HG03342 (cell line): ENCODE measurements around the gene TRMT61B.
A peak's percentile ranks its signal among the peaks of the same experiment; 100 is the strongest.

ENCODE experiments used
- ATAC-seq: cut with Tn5 transposase; IDR thresholded peaks from one replicate; pipeline ENCODE4 v1.9.1; 2021; ENCODE audit warnings: mild to moderate bottlenecking, moderate library complexity; ENCODE audit not compliant: unreplicated experiment

TRMT61B gene

GRCh38 chr2:28870146-28870891 is at the start of gene TRMT61B:
TSS of gene TRMT61B (minus strand) at chr2:28870309. CDS start at chr2:28870277, 32 bp downstream.
- ATAC-seq: peak; percentile 93

- no peak for ATAC-seq
Observed at GRCh38 chr2:28915939-28916338, 45.8 kb upstream of the TRMT61B start.

- no peak for ATAC-seq
Observed at GRCh38 chr2:28909655-28910353, 39.7 kb upstream of the TRMT61B start.

- ATAC-seq: no peak
Observed at GRCh38 chr2:28908172-28908571, 38.1 kb upstream of the TRMT61B start.

- no peak for ATAC-seq
Observed at GRCh38 chr2:28906821-28907220, 36.7 kb upstream of the TRMT61B start.

- no peak for ATAC-seq
Observed at GRCh38 chr2:28906376-28906775, 36.3 kb upstream of the TRMT61B start.

GRCh38 chr2:28905533-28905932 is 35.4 kb upstream of the TRMT61B start:
- ATAC-seq: no peak

GRCh38 chr2:28904802-28905457 is 34.8 kb upstream of the TRMT61B start:
- ATAC-seq: no peak

- ATAC-seq: no peak
Observed at GRCh38 chr2:28904295-28904694, 34.2 kb upstream of the TRMT61B start.

- ATAC-seq: no peak
Observed at GRCh38 chr2:28902584-28902983, 32.5 kb upstream of the TRMT61B start.

- no peak for ATAC-seq
Observed at GRCh38 chr2:28901841-28902240, 31.7 kb upstream of the TRMT61B start.

- ATAC-seq: no peak
Observed at GRCh38 chr2:28901202-28901601, 31.1 kb upstream of the TRMT61B start.

- no peak for ATAC-seq
Observed at GRCh38 chr2:28898048-28898447, 27.9 kb upstream of the TRMT61B start.

- ATAC-seq: no peak
Observed at GRCh38 chr2:28896906-28897305, 26.8 kb upstream of the TRMT61B start.

GRCh38 chr2:28895189-28895893 is 25.2 kb upstream of the TRMT61B start:
- peak; percentile 28 for ATAC-seq

- ATAC-seq: peak; percentile 86
Observed at GRCh38 chr2:28894470-28895188, 24.5 kb upstream of the TRMT61B start, which contains the start of gene WDR43. TSS of gene WDR43 (plus strand) at chr2:28894667. CDS start at chr2:28894699, 32 bp downstream.

- no peak for ATAC-seq
Observed at GRCh38 chr2:28893488-28893887, 23.4 kb upstream of the TRMT61B start.

GRCh38 chr2:28880193-28880592 is 10.1 kb upstream of the TRMT61B start:
- no peak for ATAC-seq

GRCh38 chr2:28871620-28872019 is 1.5 kb upstream of the TRMT61B start:
- no peak for ATAC-seq

GRCh38 chr2:28869494-28870145 is 489 bp downstream of the TRMT61B start:
- peak; percentile 21 for ATAC-seq
